ENCODE results near the gene CD1E. TPM values are rescaled to one million over a fixed set of nuclear protein-coding genes. Genes with fewer than 3 reads are reported as not detected.

The CD1E gene
- total RNA-seq (1 to 10 TPM in 1 of 4 donors, under 1 TPM in 1, not detected in 2; 0.71 to 2.3 TPM), polyA plus RNA-seq (under 1 TPM in 1 of 3 donors, not detected in 2; 0.50 TPM)

GRCh38 chr1:158353303-158354075 is at the start of gene CD1E:
TSS of gene CD1E (plus strand) at chr1:158353894. CDS start at chr1:158353989, 95 bp downstream.
- H3K27ac ChIP-seq: no peak within 1 kb of the TSS
- intact Hi-C loops (cut with DNase I): no loop called here
- TF ChIP-seq EP300 (IDR thresholded peaks at IDR 0.05) (no peak), POLR2AphosphoS5 (IDR thresholded peaks at IDR 0.05) (no peak)
- WGBS, 2 donors: 25 to 41% methylated on average over 6 of the region's 6 CpGs
- no peak for DNase-seq
- no peaks in the 10 kb centered on the region for H3K4me1 ChIP-seq
- H3K27me3 ChIP-seq: no peaks in the 10 kb centered on the region
- H3K4me3 ChIP-seq: no peak within 1 kb of the TSS
- no peaks in the 10 kb centered on the region for H3K9me3 ChIP-seq
- no peaks in the 10 kb centered on the region for H3K36me3 ChIP-seq

- TF ChIP-seq POLR2AphosphoS5 (IDR thresholded peaks at IDR 0.05) (no peak), CTCF (IDR thresholded peaks at IDR 0.05) (no peak), POLR2A (IDR thresholded peaks at IDR 0.05) (no peak), EP300 (IDR thresholded peaks at IDR 0.05) (no peak)
- Histone ChIP-seq H3K27me3 (no peaks in the 10 kb centered on the region), H3K4me1 (no peaks in the 10 kb centered on the region), H3K27ac (no peak overlapping the region), H3K9me3 (peaks cover 0 to 3% (median 1%) of the 10 kb centered on the region in 4 donors), H3K4me3 (no peak overlapping the region), H3K36me3 (no peaks in the 10 kb centered on the region)
- intact Hi-C loops (cut with DNase I): no loop called here
- DNase-seq: no peak
- WGBS, 2 donors: 73 to 81% methylated on average over 1 of the region's 1 CpG
Measured at GRCh38 chr1:158310623-158311022, 43.1 kb upstream of the CD1E start.

GRCh38 chr1:158311066-158311465 is 42.6 kb upstream of the CD1E start:
- intact Hi-C loops (cut with DNase I): no loop called here
- DNase-seq: no peak
- H3K27ac ChIP-seq: no peak overlapping the region
- no peaks in the 10 kb centered on the region for H3K4me1 ChIP-seq
- TF ChIP-seq POLR2A (IDR thresholded peaks at IDR 0.05) (no peak), CTCF (IDR thresholded peaks at IDR 0.05) (no peak), POLR2AphosphoS5 (IDR thresholded peaks at IDR 0.05) (no peak), EP300 (IDR thresholded peaks at IDR 0.05) (no peak)
- H3K4me3 ChIP-seq: no peak overlapping the region
- peaks cover 0 to 3% (median 1%) of the 10 kb centered on the region in 4 donors for H3K9me3 ChIP-seq
- 71 to 81% methylated on average over 2 of the region's 2 CpGs for WGBS, 2 donors
- no peaks in the 10 kb centered on the region for H3K27me3 ChIP-seq
- no peaks in the 10 kb centered on the region for H3K36me3 ChIP-seq

GRCh38 chr1:158323866-158324265 is 29.8 kb upstream of the CD1E start:
- WGBS, 2 donors: 65 to 90% methylated on average over 1 of the region's 1 CpG
- DNase-seq: no peak
- no peaks in the 10 kb centered on the region for H3K4me1 ChIP-seq
- H3K27me3 ChIP-seq: no peaks in the 10 kb centered on the region
- no peak overlapping the region for H3K4me3 ChIP-seq
- no peaks in the 10 kb centered on the region for H3K36me3 ChIP-seq
- no peak overlapping the region for H3K27ac ChIP-seq
- intact Hi-C loops (cut with DNase I): no loop called here
- H3K9me3 ChIP-seq: no peaks in the 10 kb centered on the region
- TF ChIP-seq POLR2AphosphoS5 (IDR thresholded peaks at IDR 0.05): no peak
- TF ChIP-seq EP300 (IDR thresholded peaks at IDR 0.05): no peak
- TF ChIP-seq CTCF (IDR thresholded peaks at IDR 0.05): no peak
- no peak for TF ChIP-seq POLR2A (IDR thresholded peaks at IDR 0.05)

- H3K27me3 ChIP-seq: no peaks in the 10 kb centered on the region
- H3K27ac ChIP-seq: no peak overlapping the region
- 78 to 85% methylated on average over 4 of the region's 4 CpGs for WGBS, 2 donors
- intact Hi-C loops (cut with DNase I): no loop called here
- no peaks in the 10 kb centered on the region for H3K36me3 ChIP-seq
- no peak overlapping the region for H3K4me3 ChIP-seq
- no peaks in the 10 kb centered on the region for H3K4me1 ChIP-seq
- H3K9me3 ChIP-seq: no peaks in the 10 kb centered on the region
- TF ChIP-seq POLR2A (IDR thresholded peaks at IDR 0.05) (no peak), CTCF (IDR thresholded peaks at IDR 0.05) (no peak), POLR2AphosphoS5 (IDR thresholded peaks at IDR 0.05) (no peak), EP300 (IDR thresholded peaks at IDR 0.05) (no peak)
- DNase-seq: no peak
Measured at GRCh38 chr1:158324395-158324794, 29.3 kb upstream of the CD1E start.
